GM12875 (cell line): ENCODE results near the gene SYCP2.

Source experiments
- H3K4me3 ChIP-seq: one replicate; pipeline ENCODE4 v1.5.1; 2011; ENCODE audit warnings: low read depth, low read length, control low read depth
- CTCF ChIP-seq: IDR thresholded peaks from 2 replicates; pipeline ENCODE4 v1.5.1; 2011; ENCODE audit warnings: low read depth, mild to moderate bottlenecking, control low read depth, inconsistent platforms, low read length, moderate library complexity, borderline replicate concordance; ENCODE audit not compliant: insufficient read depth

SYCP2 gene

DNA sequence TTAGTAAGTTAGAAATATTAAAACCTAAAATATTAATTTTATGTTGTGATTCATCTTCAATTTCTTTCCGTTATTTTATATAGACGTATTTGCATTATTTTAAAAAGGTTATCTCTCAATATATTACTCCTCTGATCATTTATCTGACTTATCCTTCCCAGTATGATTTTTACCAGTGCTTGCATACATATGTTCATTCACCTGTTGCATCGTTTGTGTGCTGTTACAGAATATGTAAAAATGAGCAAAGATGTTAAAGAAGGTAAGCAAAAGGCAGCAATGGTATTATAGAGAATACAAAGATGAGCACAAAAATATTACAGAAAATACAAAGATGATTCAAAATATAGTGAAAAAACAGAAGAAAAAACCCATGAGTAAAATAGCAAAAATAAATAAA, 48.9 kb downstream of the SYCP2 start:
- no peak overlapping the region for H3K4me3 ChIP-seq
- TF ChIP-seq CTCF: no peak

DNA sequence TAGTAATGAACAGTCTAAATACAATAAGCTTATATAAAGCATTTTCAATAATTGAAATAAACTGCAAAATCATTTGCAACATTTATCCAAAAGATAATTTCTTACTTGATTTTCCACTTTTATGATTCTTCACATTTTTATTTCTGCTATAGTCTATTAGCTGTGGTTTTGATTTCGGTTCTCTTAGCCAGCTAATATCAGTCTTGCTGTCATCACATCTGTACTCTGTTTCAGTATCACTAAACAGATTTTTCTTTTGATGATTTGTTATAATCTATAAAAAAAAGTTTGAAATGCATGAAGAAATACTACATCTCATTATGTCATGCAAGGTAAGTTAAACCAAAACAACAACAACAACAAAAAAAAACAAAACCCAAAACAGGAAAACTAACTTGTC, 53.2 kb downstream of the SYCP2 start:
- TF ChIP-seq CTCF: no peak
- no peak overlapping the region for H3K4me3 ChIP-seq

- no peak for TF ChIP-seq CTCF
- no peak overlapping the region for H3K4me3 ChIP-seq
Measured at GRCh38 chr20:59873409-59873808, 60.0 kb downstream of the SYCP2 start.

DNA sequence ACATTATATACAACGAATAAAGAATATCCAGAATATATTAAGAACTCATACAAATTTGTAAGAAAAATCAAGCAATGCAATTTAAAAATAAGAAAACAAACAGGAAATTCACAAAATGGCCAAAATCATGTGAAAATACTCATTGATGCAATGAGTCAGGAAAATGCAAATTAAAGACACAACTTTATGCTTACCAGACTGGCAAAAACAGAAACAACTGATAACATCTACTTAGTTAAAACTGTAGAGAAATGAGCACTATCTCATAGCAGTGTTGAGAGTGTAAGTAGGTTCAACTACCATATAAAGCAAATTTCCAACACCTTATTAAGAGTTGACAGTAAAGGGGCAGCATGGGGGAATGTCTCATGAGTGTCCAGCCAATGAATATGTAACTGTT, 62.3 kb downstream of the SYCP2 start:
- no peak overlapping the region for H3K4me3 ChIP-seq
- no peak for TF ChIP-seq CTCF

DNA sequence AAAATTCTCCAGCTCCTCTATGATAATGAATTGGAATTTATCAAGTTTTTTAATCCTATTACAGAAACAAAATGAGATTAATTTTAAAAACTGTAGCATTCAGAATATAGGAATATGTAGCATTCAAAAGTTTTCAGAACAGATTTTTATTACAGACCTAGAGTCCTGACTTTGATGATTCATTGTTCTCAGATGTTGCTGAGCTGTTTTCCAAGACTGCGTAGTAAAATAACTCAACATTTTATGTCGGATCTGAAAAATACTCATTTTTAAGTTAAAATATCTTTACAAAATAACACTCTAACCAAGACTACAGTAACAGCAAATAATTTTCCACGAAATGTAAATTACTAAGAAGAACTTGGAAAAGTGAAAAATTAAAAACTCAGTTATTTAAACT, 67.1 kb downstream of the SYCP2 start:
- no peak for TF ChIP-seq CTCF
- H3K4me3 ChIP-seq: no peak overlapping the region

GRCh38 chr20:59864726-59865125, 68.7 kb downstream of the SYCP2 start:
- TF ChIP-seq CTCF: no peak

DNA sequence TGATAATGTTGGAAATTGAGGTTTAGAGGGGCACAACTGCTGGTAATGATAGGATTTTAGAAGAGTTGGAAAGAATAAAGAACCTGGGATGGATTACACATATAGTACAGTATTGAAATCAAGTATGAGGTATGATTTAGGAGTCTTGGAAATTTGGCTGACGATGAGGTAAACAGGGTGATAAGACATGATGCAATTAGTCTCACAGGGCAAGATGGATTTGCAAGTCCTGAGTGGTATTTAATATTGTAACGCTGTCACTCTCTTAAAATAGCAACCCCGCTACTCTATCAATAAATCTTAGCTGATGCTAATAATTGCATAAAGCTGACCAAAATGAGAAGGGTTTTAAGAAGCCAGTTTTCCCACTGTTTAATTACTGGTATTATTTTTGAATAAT, 70.4 kb downstream of the SYCP2 start:
- no peak overlapping the region for H3K4me3 ChIP-seq
- no peak for TF ChIP-seq CTCF

More at GRCh38 chr20:59864726-59865125, 68.7 kb downstream of the SYCP2 start:
- no peak overlapping the region for H3K4me3 ChIP-seq
